ENCODE data around the gene POMGNT1. TPM values are rescaled to one million over a fixed set of nuclear protein-coding genes. Genes with fewer than 3 reads are reported as not detected.

POMGNT1 gene
- polyA plus RNA-seq, 3 donors, result 10.3 to 16.7 (median 12.2) TPM

DNA sequence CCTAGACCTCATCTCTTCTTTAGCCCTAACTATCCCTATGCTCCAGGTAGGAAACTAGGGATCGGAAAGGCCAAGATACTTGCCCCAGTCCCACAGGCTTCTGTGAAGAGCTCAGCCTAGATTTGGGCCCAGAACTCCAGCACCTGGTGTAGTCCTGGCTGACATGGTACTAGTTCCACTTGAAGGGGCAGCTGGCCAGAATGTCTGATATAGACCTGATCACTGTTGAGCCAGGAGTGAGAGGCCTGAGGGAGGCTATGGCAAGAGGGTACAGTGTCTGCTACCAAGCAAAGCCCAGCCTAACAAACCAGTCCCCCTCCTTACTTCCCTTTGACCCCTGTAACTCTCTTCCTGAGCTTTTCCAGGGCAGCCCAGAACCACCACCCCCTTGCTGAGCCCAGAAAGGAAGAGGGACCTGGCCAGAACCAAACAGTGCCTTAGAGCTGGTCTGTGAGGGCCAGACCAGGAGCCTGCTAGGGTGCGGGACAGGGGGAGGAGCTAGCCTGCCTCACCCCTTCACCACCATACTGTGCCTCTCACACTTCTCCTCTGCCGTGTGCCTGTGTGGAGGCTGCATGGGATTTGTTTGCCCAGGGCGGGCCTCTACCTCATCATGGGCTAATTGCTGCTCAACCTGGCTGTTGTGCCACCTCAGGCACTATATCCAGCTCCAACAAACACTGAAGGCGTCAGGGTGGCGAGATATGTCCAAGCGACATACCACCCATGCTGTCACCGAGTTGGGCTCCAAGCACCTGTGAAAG lies 10.9 kb downstream of the POMGNT1 start:
- H3K36me3 ChIP-seq (replicated peaks in 1 of 2; ENCODE audit: control insufficient read depth in 1 of 2, insufficient read depth in 2 of 2, low read length in 2 of 2), result peaks cover 12 to 19% of the 10 kb centered on the region in 2 donors
- H3K9me3 Mint-ChIP-seq, result peaks cover 0 to 2% (median 0%) of the 10 kb centered on the region in 7 donors
- no peak overlapping the region for H3K27ac ChIP-seq (ENCODE audit: low read depth in 1 of 2, low read length in 2 of 2)
- peaks cover 17 to 31% of the 10 kb centered on the region in 2 donors for H3K36me3 Mint-ChIP-seq
- H3K4me1 ChIP-seq (ENCODE audit: control insufficient read depth in 1 of 2, insufficient read depth in 2 of 2, low read length in 2 of 2), result peaks cover 5 to 9% of the 10 kb centered on the region in 2 donors
- no peaks in the 10 kb centered on the region for H3K79me2 ChIP-seq (ENCODE audit: insufficient read depth, low read length)
- DNase-seq, result no peak
- no peak overlapping the region for H2AFZ ChIP-seq (ENCODE audit: insufficient read depth, low read depth, low read length, poor library complexity, severe bottlenecking)
- intact Hi-C loops (cut with micrococcal nuclease), result no loop called here
- no peak overlapping the region for H3K4me2 ChIP-seq (replicated peaks; ENCODE audit: extremely low read depth, low read length, poor library complexity, severe bottlenecking)
- WGBS (ENCODE audit: insufficient coverage), result 100% methylated on average over 3 of the region's 8 CpGs
- H3K27me3 ChIP-seq (ENCODE audit: control insufficient read depth in 2 of 2, insufficient read depth in 2 of 2, low read length in 2 of 2), result no peaks in the 10 kb centered on the region
- no peak overlapping the region for H3K4me3 ChIP-seq (replicated peaks in 1 of 3; ENCODE audit: low read depth in 2 of 3, low read length in 3 of 3)
- no peaks in the 10 kb centered on the region for H3K9me3 ChIP-seq (replicated peaks in 1 of 2; ENCODE audit: control insufficient read depth in 1 of 2, insufficient read depth in 1 of 2, low read length in 2 of 2)
- H4K20me1 ChIP-seq (ENCODE audit: insufficient read depth, low read length), result no peaks in the 10 kb centered on the region
- H3K4me3 Mint-ChIP-seq, result no peak overlapping the region
- H3K27ac Mint-ChIP-seq, result peak overlapping the region in 1 of 7 donors; percentile 43
- peaks cover 16% of the 10 kb centered on the region for H3K4me1 Mint-ChIP-seq
- H3K27me3 Mint-ChIP-seq (ENCODE audit: low read depth in 3 of 3), result peaks cover 0 to 1% (median 1%) of the 10 kb centered on the region in 3 donors
- H3K9ac ChIP-seq (ENCODE audit: insufficient read depth, low read length, poor library complexity, severe bottlenecking), result no peak overlapping the region
- TF ChIP-seq CTCF (IDR thresholded peaks at IDR 0.05), result no peak

DNA sequence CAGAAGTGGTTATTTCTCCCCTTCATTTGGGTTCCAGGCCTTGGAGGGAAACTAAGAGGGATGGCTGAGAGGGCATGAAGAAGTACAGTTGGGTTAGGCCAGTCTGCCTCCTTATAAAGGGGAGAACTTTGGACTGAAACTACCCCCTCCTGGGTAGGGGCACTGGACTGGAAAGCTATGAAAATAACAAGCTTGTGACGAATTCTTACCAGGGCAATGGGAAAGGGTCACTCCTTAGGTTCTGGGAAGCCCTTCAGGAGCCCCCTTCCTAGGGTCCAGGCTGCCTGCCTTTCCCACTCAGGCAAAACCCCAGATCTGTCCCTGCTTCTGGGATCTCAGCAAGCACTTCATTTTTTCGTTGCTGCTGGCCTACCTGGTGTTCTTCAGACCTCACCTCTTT lies 12.2 kb downstream of the POMGNT1 start:
- H3K27me3 ChIP-seq (ENCODE audit: control insufficient read depth in 2 of 2, insufficient read depth in 2 of 2, low read length in 2 of 2), result no peaks in the 10 kb centered on the region
- H4K20me1 ChIP-seq (ENCODE audit: insufficient read depth, low read length), result no peaks in the 10 kb centered on the region
- WGBS (ENCODE audit: insufficient coverage), result 100% methylated on average over 2 of the region's 2 CpGs
- H3K4me3 ChIP-seq (replicated peaks in 1 of 3; ENCODE audit: low read depth in 2 of 3, low read length in 3 of 3), result no peak overlapping the region
- H3K9ac ChIP-seq (ENCODE audit: insufficient read depth, low read length, poor library complexity, severe bottlenecking), result no peak overlapping the region
- H3K36me3 ChIP-seq (replicated peaks in 1 of 2; ENCODE audit: control insufficient read depth in 1 of 2, insufficient read depth in 2 of 2, low read length in 2 of 2), result peaks cover 8 to 11% of the 10 kb centered on the region in 2 donors
- no peak for DNase-seq
- H3K27ac ChIP-seq (ENCODE audit: low read depth in 1 of 2, low read length in 2 of 2), result no peak overlapping the region
- no peak overlapping the region for H3K4me2 ChIP-seq (replicated peaks; ENCODE audit: extremely low read depth, low read length, poor library complexity, severe bottlenecking)
- no peaks in the 10 kb centered on the region for H3K9me3 ChIP-seq (replicated peaks in 1 of 2; ENCODE audit: control insufficient read depth in 1 of 2, insufficient read depth in 1 of 2, low read length in 2 of 2)
- peak overlapping the region in 1 of 7 donors; percentile 33 for H3K27ac Mint-ChIP-seq
- intact Hi-C loops (cut with micrococcal nuclease), result no loop called here
- peaks cover 0 to 2% (median 0%) of the 10 kb centered on the region in 7 donors for H3K9me3 Mint-ChIP-seq
- H3K4me1 Mint-ChIP-seq, result peaks cover 16% of the 10 kb centered on the region
- no peak overlapping the region for H2AFZ ChIP-seq (ENCODE audit: insufficient read depth, low read depth, low read length, poor library complexity, severe bottlenecking)
- no peaks in the 10 kb centered on the region for H3K79me2 ChIP-seq (ENCODE audit: insufficient read depth, low read length)
- H3K36me3 Mint-ChIP-seq, result peaks cover 11 to 23% of the 10 kb centered on the region in 2 donors
- no peak overlapping the region for H3K4me3 Mint-ChIP-seq
- peaks cover 0 to 1% (median 1%) of the 10 kb centered on the region in 3 donors for H3K27me3 Mint-ChIP-seq (ENCODE audit: low read depth in 3 of 3)
- peaks cover 5 to 9% of the 10 kb centered on the region in 2 donors for H3K4me1 ChIP-seq (ENCODE audit: control insufficient read depth in 1 of 2, insufficient read depth in 2 of 2, low read length in 2 of 2)
- no peak for TF ChIP-seq CTCF (IDR thresholded peaks at IDR 0.05)
